Stimulated activated CD4-positive, alpha-beta T cell treated with anti-CD3 and anti-CD28 coated beads, Interleukin-12 subunit alpha, Interleukin-12 subunit beta, amount 100 ng/mL, for 24 hours (primary cell): ENCODE data around the gene PRLR.
A peak's percentile ranks its signal among the peaks of the same experiment; 100 is the strongest.
"Not testable (repeated sequence)": the region's sequence is repeated elsewhere in the genome, so short reads cannot be mapped to it uniquely, and the experiment has no call there.

Source experiments
- DNase-seq, 2 experiments: peaks; one replicate each; pipeline ENCODE4 v3.0.0-alpha.2; 2020; ENCODE audit warnings: low read depth in 2 of 2

PRLR gene

GRCh38 chr5:35127006-35127405 lies 103.3 kb downstream of the PRLR start:
- DNase-seq = no peak

DNA sequence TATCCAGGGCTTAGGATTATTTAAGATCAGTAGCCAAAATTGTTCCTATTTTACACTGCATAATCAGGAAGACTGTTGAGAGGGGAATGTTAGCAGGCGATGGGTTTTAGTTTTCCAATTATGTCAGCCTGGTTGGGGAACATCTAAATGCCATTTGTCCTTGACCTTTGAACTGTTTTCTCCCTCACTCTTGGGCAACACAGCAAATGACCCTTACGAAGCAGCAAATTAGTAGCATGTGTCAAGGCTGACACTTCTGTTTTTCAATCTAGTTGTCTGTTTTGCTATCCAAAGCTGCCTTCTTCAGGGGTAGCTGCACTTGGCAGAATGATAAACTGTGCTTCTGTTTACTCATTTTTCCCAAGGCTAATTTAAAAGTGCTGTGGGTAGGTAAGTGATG lies 104.5 kb downstream of the PRLR start:
- DNase-seq = no peak

- DNase-seq = no peak
Measured at GRCh38 chr5:35124932-35125331, 105.4 kb downstream of the PRLR start.

DNA sequence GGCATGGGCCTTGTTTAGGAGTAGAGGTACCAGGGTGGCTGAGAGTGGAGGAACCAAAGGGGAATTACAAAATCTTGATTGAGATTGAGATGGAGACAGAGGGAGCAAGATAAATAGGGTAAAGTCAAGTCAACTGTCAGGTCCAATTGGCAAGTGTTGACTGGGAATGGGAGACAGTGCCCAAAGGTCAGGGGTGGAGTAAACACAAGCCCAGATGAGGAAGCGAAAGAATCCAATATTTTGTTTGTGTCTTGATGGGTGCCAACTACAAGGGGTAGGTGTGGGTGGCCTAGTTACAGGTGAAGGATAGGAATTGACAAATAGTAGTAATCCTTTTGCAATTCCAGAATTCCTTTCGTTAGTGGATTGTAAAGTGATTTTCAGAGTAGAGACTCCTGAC lies 107.5 kb downstream of the PRLR start:
- no peak for DNase-seq

DNA sequence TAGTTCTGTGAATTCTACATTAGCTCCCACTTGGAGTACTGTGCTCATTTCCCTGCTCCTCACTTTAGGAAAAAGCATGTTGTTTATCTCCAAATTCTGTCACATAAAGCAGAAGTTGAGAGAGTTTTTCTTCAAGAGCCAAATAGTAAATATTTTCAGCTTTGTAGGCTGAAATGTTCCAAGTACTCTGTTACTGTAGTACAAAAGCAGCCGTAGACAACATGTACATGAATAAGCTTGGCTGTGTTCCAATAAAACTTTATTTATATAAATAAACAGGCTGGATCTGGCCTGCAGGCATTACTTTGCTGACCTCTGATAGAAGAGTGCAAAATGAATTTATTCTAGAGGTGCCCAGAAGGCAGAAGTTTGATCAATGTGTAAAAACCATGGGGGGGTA lies 109.6 kb downstream of the PRLR start:
- DNase-seq = no peak

DNA sequence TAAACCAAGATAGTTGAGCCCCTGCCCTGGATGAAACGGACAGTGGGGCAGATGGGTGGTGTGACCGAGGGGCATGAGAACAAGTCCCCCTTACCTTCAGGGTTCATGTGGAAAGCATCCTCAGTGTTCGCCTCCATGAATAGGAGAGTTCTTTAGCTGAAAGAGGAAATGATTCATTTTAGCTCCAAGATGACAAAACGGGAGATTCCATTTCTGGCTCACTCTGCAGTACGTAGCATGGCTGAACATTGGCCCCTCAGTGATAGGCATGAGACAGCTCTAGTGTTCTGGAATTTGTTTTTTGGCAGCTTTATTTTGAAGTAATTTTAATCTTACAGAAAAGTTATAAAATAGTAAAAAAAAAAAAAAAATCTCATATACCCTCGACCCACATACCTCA lies 112.3 kb downstream of the PRLR start:
- DNase-seq = no peak

DNA sequence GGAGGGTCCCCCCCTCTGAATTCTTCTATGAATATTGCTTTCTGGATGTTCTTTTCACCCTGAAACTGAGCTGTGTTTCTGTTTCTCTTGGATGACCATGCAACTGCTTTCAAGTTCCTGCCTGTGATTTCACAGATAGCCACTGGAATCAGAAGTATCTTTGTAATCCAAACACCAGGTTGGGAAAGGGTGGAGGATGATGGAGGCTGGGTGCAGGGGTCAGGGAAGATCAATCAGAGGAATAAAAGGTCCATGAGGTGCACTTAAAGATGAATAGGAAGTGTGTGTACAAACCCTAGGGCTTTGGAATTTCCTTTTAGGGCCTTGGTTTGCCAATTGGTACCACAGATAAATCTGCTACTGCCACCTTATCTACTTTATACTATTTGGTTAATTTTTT lies 114.4 kb downstream of the PRLR start:
- no peak for DNase-seq

DNA sequence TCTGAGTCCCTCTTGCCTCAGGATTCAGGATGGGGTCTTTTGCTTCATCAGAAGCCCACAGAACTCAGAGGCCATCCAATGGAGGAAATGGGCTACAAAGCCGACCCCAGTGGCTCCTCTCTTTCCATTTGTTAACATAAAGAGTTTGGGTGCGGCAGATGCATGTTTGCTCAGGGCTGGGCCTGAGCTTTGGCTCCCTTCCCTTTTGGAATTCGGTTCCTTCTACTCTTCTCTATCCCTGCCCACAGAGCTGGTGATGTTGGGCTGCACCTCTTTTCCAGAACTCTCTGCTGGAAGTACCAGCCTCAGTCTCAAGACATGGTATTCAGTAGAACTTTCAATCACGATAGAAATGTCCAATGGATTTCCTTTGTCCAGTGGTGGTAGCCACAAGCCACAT lies 115.6 kb downstream of the PRLR start:
- no peak for DNase-seq

DNA sequence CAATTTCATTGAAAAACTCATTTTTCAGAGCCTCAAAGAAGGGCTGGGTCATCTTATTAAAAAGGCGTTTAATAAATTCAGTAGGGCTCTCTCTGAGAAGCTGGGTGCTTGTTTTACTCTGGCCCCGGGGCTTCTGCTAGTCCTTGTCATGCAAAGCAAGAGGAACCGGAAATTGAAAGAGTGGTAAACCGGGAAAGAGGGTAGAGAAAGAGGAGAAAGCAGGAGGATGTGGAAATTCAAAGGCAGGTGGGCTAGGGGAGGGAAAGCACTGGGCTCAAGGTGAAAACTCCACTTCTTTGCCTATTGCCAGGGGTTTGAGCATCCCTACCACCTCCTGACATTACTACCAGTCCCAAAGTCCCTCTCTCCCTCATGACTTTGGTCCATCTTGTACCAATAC lies 118.0 kb downstream of the PRLR start:
- no peak for DNase-seq

DNA sequence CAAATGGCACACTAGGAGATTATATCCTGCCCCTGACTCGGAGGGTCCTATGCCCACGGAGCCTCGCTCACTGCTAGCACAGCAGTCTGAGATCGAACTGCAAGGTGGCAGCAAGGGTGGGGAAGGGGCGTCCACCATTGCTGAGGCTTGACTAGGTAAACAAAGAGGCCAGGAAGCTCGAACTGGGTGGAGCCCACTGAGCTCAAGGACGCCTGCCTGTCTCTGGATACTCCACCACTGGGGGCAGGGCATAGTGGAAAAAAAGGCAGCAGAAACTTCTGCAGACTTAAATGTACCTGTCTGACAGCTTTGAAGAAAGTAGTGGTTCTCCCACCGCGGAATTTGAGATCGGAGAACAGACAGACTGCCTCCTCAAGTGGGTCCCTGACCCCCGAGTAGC lies 125.7 kb downstream of the PRLR start:
- DNase-seq = not testable (repeated sequence)

- DNase-seq = no peak
Measured at GRCh38 chr5:35103637-35104299, 126.5 kb downstream of the PRLR start.

DNA sequence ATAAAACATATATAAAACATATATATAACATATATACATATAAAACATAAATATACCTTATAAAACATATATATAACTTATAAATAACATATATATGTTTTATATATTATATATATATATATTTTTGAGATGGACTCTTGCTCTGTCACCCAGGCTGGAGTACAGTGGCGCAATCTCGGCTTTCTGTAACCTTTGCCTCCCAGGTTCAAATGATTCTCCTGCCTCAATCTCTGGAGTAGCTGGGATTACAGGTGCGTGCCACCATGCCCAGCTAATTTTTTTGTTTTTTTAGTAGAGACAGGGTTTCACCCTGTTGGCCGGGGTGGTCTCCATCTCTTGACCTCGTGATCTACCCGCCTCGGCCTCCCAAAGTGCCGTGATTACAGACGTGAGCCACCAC lies 128.6 kb downstream of the PRLR start:
- DNase-seq = not testable (repeated sequence)

- DNase-seq = no peak
Measured at GRCh38 chr5:35101016-35101415, 129.3 kb downstream of the PRLR start.

DNA sequence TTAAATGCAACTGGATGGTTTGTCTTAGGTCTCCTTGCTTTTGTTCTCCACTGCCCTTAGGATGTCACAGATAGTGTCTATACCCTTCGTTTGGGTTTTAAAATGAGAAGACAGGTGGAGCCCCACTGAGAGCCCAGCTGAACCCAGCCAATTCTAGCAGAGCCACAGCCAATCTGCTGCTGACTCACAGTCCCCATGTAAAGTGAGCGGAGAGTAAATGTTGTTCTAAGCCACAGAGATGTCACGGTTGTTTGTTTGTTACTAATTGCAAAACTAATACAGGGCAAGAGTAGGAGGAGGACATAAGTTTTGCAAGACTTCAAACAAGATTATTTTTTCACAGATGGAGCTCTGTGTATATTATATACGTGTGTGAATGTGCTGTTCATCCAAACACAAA lies 132.1 kb downstream of the PRLR start:
- no peak for DNase-seq

DNA sequence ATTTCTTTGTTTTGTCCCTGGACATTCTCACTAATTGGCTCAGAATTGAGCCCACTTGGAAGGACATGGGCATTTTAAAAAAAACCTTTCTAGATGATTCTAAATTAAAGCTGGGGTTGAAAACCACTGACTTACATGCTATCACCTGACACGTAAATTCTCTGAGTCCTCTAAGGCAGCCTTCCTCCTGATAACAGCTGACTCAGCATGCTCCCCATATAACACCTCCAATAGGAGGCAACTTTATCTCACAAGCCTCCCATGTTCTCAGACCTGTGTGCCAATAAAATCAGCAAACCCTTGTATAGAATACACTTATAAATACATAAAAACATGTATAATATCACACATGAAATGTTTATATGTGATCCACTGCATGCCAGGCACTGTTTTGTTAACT lies 133.4 kb downstream of the PRLR start:
- no peak for DNase-seq

DNA sequence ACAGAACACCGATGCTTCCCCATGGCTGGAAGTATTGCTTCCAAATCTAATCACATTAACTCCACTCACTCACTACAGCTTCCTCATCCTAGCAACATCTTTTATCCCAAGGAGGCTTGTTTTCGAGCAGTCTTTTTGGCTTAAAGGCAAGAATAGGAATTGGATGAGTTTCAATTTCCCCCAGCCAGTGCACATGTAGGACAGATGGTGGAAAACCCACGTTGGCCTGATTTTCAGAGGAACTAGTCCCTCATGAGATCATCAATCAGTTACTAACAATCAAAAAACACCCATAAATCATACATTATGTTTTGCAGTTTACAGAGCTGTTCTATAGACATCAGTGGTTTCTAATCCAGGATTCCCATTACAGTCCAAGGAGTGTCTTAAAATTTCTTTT lies 134.1 kb downstream of the PRLR start:
- DNase-seq = no peak

DNA sequence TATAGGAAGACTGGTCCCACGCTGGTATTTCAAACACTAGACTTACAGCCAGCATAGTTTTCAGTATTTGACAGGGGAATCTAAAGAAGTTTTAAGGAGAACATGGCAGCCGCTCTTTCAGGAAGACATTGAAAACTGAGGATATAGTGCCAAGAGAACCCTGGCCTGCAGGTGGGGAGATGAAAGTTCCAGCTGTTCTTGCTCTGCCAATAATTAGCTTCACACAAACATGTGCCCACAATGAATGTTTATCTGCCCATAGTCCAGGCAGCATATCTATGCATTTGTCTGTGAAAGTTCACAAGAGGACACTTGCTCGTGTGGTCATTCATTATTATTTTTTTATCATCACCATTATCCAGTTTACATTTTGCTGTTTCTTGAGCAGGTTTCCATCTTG lies 134.9 kb downstream of the PRLR start:
- no peak for DNase-seq

DNA sequence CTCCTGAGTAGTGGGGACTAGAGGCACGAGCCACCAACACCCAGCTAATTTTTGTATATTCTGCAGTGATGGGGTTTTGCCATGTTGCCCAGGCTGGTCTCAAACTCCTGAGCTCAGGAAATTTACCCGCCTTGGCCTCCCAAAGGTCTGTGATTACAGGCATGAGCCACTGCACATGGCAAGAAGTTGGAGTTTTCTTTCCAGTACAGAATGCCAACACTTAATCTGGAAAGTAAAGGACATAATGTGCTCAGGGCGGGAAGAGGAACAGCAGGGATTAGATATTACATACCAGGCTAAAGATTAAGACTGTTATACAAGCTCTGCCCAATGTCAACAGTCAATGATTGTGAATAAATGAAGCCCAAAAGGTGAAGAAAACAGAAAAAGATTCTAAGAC lies 135.3 kb downstream of the PRLR start:
- DNase-seq = no peak

GRCh38 chr5:35092703-35093102 lies 137.6 kb downstream of the PRLR start:
- no peak for DNase-seq

GRCh38 chr5:35091704-35092103 lies 138.6 kb downstream of the PRLR start:
- DNase-seq = no peak

GRCh38 chr5:35089334-35090314 lies 140.7 kb downstream of the PRLR start:
- peak; percentile 17 to 43 for DNase-seq

DNA sequence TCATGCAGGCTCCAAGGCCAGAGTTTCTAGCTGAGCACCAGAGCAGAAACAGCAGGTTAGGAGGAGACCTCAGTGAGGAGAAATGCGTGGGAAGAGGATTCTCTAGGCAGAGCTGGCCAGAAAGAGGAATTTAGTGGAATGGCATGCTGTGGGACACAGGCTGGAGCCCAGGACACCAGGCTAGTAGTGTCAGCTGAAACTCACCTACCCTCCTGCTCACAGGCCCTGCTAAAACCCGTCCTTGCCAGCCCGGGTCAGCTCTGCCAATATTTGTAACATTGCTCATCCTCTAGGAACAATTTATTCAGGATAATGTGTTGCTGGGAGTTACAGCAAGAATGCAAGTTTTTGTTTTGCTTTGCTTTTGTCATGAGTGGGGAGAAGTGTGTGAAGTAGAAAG lies 142.3 kb downstream of the PRLR start:
- DNase-seq = no peak

DNA sequence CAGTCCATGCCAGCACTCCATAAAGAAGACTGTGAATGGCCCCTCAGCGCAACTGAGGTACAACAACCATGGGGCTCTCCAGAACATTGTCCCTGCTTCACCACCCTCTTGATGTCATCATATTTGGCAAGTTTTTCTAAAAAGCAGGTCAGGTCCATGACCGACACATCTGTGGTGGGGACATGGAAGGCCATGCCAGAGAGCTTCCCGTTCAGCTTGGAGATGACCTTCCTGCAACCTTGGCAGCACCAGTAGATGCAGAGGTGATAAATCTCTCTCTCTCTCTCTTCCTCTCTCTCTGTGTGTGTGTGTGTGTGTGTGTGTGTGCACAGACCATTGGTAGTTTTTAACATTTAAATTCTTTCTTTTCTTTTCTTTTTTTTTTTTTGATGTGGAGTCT lies 147.1 kb downstream of the PRLR start:
- DNase-seq = no peak
